Calu3 (cell line): ENCODE data around the gene RGS3. TPM values are rescaled to one million over a fixed set of nuclear protein-coding genes. Genes with fewer than 3 reads are reported as not detected.

Source experiments
- BruUV-seq: library from RNA; stranded (reverse); fragments of 400-500 nt; replicated peaks from 2 replicates; lab custom pipeline; 2021; lab: Mats Ljungman, UMichigan
- CTCF ChIA-PET: fragments of 300-600 bp; sonication (Branson Sonifier 250); formaldehyde crosslinking; loops from one replicate; lab custom pipeline; 2022; ENCODE audit warnings: antibody characterized with exemption; lab: Charles Lee
- DNase-seq: peaks from one replicate; pipeline ENCODE4 v3.0.0; 2022
- H3K27ac Mint-ChIP-seq: one replicate; pipeline ENCODE4 v1.8.0; 2022; ENCODE audit warnings: mixed read lengths; ENCODE audit not compliant: unreplicated experiment
- H3K27me3 Mint-ChIP-seq: one replicate; pipeline ENCODE4 v1.8.0; 2022; ENCODE audit warnings: mixed read lengths; ENCODE audit not compliant: unreplicated experiment
- H3K36me3 Mint-ChIP-seq: one replicate; pipeline ENCODE4 v1.8.0; 2022; ENCODE audit warnings: mild to moderate bottlenecking, moderate library complexity, mixed read lengths; ENCODE audit not compliant: insufficient read depth, unreplicated experiment
- H3K4me1 Mint-ChIP-seq: one replicate; pipeline ENCODE4 v1.8.0; 2022; ENCODE audit warnings: mild to moderate bottlenecking, low read depth, mixed read lengths; ENCODE audit not compliant: unreplicated experiment
- H3K4me3 Mint-ChIP-seq: one replicate; pipeline ENCODE4 v1.8.0; 2022; ENCODE audit warnings: mild to moderate bottlenecking, low read depth, moderate library complexity, mixed read lengths; ENCODE audit not compliant: unreplicated experiment
- H3K9me3 Mint-ChIP-seq: one replicate; pipeline ENCODE4 v1.8.0; 2022; ENCODE audit warnings: low read depth, mixed read lengths; ENCODE audit not compliant: unreplicated experiment
- CTCF ChIP-seq: fragments of 200-600 bp; IDR thresholded peaks from one replicate; pipeline ENCODE4 v1.8.0; 2022; ENCODE audit warnings: antibody characterized with exemption; ENCODE audit not compliant: unreplicated experiment
- intact Hi-C: fragments of 100-400 bp; cut with micrococcal nuclease; formaldehyde crosslinking; loops from one replicate; pipeline ENCODE4 v1.10.0; 2022; ENCODE audit not compliant: unreplicated experiment
- total RNA-seq: library from RNA; stranded (reverse); gene quantifications from 2 replicates; pipeline ENCODE4 v1.2.3, GENCODE V29; 2022

Gene RGS3
- total RNA-seq, 1 experiment from 2014 or later: 61.8 TPM

GRCh38 chr9:113523421-113524141 lies 60.1 kb downstream of the RGS3 start:
- TF ChIP-seq CTCF: no peak
- DNase-seq: no peak
- intact Hi-C loops: no loop called here
- CTCF ChIA-PET: no interaction called here
- Mint-ChIP-seq H3K27me3 (no peaks in the 10 kb centered on the region), H3K36me3 (peaks cover 15% of the 10 kb centered on the region), H3K4me1 (peaks cover 25% of the 10 kb centered on the region), H3K4me3 (no peak overlapping the region), H3K27ac (no peak overlapping the region), H3K9me3 (no peaks in the 10 kb centered on the region)
- no TSS peak for BruUV-seq

DNA sequence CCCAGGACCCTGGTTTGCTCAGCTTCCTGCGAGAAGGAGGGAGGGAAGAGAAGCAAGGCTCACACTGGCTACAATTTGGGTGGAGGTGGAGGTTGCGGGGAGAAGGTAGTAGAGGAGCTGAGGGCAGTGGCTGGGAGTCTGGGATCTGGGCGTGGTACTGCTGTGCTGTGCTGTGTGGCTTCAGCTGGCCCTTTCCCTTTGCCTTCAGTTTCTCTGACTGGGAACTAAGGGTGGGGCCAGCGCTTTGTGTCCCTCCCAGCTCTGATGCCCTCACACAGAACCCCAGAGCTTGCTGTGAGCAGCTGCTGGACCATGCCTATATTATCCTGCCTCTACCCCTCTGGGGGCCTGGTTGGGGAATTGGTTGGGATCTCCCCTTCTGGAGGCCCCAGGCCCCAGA lies 60.9 kb downstream of the RGS3 start:
- H3K9me3 Mint-ChIP-seq: no peaks in the 10 kb centered on the region
- CTCF ChIA-PET: no interaction called here
- H3K36me3 Mint-ChIP-seq: peaks cover 14% of the 10 kb centered on the region
- no TSS peak for BruUV-seq
- no peak for DNase-seq
- intact Hi-C loops: no loop called here
- H3K4me1 Mint-ChIP-seq: peaks cover 16% of the 10 kb centered on the region
- H3K4me3 Mint-ChIP-seq: no peak overlapping the region
- no peak overlapping the region for H3K27ac Mint-ChIP-seq
- TF ChIP-seq CTCF: no peak
- H3K27me3 Mint-ChIP-seq: no peaks in the 10 kb centered on the region

DNA sequence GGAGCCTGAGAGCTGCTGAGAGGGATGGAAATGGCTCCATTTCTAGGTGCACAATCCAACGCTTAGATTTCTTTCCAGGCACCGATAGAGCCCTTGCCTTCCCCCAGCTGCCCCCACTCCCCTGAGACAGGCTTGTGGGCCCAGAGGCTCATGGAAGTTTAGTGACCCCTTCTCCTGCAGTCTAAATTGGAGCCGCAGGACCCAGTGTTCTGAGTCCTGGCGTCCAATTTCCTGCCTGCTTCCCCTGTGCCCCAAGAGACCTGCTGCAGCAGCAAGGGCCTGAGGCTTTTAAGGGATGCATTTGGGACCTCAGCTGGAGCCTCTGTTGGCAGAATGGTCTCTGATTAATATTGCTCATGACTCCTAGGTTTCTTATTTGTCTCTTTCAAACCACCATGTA lies 61.7 kb downstream of the RGS3 start:
- no TSS peak for BruUV-seq
- intact Hi-C loops: no loop called here

GRCh38 chr9:113525831-113526230 lies 62.3 kb downstream of the RGS3 start:
- Mint-ChIP-seq H3K36me3 (peaks cover under 1% of the 10 kb centered on the region), H3K4me3 (no peak overlapping the region), H3K27me3 (no peaks in the 10 kb centered on the region), H3K27ac (no peak overlapping the region), H3K9me3 (no peaks in the 10 kb centered on the region), H3K4me1 (peaks cover 3% of the 10 kb centered on the region)
- CTCF ChIA-PET: no interaction called here
- TF ChIP-seq CTCF: no peak
- no peak for DNase-seq
- intact Hi-C loops: no loop called here
- no TSS peak for BruUV-seq

More for the DNA sequence above, 61.7 kb downstream of the RGS3 start:
- no peak for DNase-seq
- no peak overlapping the region for H3K27ac Mint-ChIP-seq
- peaks cover 9% of the 10 kb centered on the region for H3K4me1 Mint-ChIP-seq
- no peaks in the 10 kb centered on the region for H3K27me3 Mint-ChIP-seq
- CTCF ChIA-PET: no interaction called here
- no peak for TF ChIP-seq CTCF
- peaks cover 7% of the 10 kb centered on the region for H3K36me3 Mint-ChIP-seq
- H3K4me3 Mint-ChIP-seq: no peak overlapping the region
- no peaks in the 10 kb centered on the region for H3K9me3 Mint-ChIP-seq
